ENCODE results near the gene STAC2. TPM values are rescaled to one million over a fixed set of nuclear protein-coding genes. Genes with fewer than 3 reads are reported as not detected.

STAC2 gene
- polyA plus RNA-seq, 3 donors, result not detected

DNA sequence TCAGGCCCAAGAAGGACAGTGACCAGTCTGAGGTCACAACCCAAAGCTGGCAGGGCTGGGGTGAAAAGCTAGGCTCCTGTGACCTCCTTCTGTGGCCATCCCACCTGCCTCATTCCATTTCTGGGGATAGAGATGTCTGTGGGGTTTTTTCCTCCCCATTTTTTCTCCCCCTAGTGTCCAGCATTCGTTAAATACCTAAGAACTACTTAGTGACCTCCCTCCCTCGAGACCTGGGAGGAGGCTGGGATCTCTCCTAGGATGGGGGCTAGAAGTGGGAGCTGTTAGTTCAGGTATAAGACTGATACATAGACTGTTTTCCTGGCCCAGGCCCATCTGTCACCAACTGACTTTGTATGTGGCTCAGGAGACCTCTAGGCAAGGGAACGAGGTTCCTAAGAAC lies 20.5 kb upstream of the STAC2 start:
- no peak overlapping the region for H3K4me3 Mint-ChIP-seq
- no peak overlapping the region for H3K4me3 ChIP-seq (replicated peaks in 1 of 3; ENCODE audit: low read depth in 2 of 3, low read length in 3 of 3)
- H3K4me1 Mint-ChIP-seq, result peaks cover 11% of the 10 kb centered on the region
- no peaks in the 10 kb centered on the region for H4K20me1 ChIP-seq (ENCODE audit: insufficient read depth, low read length)
- peaks cover 6 to 12% of the 10 kb centered on the region in 2 donors for H3K36me3 Mint-ChIP-seq
- H3K27me3 Mint-ChIP-seq (ENCODE audit: low read depth in 3 of 3), result peaks cover 0 to 11% (median 2%) of the 10 kb centered on the region in 3 donors
- no peak for DNase-seq
- H3K36me3 ChIP-seq (replicated peaks in 1 of 2; ENCODE audit: control insufficient read depth in 1 of 2, insufficient read depth in 2 of 2, low read length in 2 of 2), result peaks cover 0 to 1% of the 10 kb centered on the region in 2 donors
- H3K9me3 ChIP-seq (replicated peaks in 1 of 2; ENCODE audit: control insufficient read depth in 1 of 2, insufficient read depth in 1 of 2, low read length in 2 of 2), result no peaks in the 10 kb centered on the region
- no peak overlapping the region for H2AFZ ChIP-seq (ENCODE audit: insufficient read depth, low read depth, low read length, poor library complexity, severe bottlenecking)
- no peak overlapping the region for H3K27ac ChIP-seq (ENCODE audit: low read depth in 1 of 2, low read length in 2 of 2)
- H3K4me1 ChIP-seq (ENCODE audit: control insufficient read depth in 1 of 2, insufficient read depth in 2 of 2, low read length in 2 of 2), result peaks cover 0 to 7% of the 10 kb centered on the region in 2 donors
- H3K4me2 ChIP-seq (replicated peaks; ENCODE audit: extremely low read depth, low read length, poor library complexity, severe bottlenecking), result no peak overlapping the region
- 100% methylated on average over 1 of the region's 3 CpGs for WGBS (ENCODE audit: insufficient coverage)
- H3K9me3 Mint-ChIP-seq, result no peaks in the 10 kb centered on the region
- no peaks in the 10 kb centered on the region for H3K79me2 ChIP-seq (ENCODE audit: insufficient read depth, low read length)
- H3K9ac ChIP-seq (ENCODE audit: insufficient read depth, low read length, poor library complexity, severe bottlenecking), result no peak overlapping the region
- no peaks in the 10 kb centered on the region for H3K27me3 ChIP-seq (ENCODE audit: control insufficient read depth in 2 of 2, insufficient read depth in 2 of 2, low read length in 2 of 2)
- H3K27ac Mint-ChIP-seq, result no peak overlapping the region
- TF ChIP-seq, protein P1, sequence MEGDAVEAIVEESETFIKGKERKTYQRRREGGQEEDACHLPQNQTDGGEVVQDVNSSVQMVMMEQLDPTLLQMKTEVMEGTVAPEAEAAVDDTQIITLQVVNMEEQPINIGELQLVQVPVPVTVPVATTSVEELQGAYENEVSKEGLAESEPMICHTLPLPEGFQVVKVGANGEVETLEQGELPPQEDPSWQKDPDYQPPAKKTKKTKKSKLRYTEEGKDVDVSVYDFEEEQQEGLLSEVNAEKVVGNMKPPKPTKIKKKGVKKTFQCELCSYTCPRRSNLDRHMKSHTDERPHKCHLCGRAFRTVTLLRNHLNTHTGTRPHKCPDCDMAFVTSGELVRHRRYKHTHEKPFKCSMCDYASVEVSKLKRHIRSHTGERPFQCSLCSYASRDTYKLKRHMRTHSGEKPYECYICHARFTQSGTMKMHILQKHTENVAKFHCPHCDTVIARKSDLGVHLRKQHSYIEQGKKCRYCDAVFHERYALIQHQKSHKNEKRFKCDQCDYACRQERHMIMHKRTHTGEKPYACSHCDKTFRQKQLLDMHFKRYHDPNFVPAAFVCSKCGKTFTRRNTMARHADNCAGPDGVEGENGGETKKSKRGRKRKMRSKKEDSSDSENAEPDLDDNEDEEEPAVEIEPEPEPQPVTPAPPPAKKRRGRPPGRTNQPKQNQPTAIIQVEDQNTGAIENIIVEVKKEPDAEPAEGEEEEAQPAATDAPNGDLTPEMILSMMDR (IDR thresholded peaks at IDR 0.05), result no peak
- intact Hi-C loops (cut with micrococcal nuclease), result loop anchor here in 1 of 2 donors (10.0 kb wide), 1 partner anchor 81 kb away; the partner anchor contains the start of gene ARL5C

DNA sequence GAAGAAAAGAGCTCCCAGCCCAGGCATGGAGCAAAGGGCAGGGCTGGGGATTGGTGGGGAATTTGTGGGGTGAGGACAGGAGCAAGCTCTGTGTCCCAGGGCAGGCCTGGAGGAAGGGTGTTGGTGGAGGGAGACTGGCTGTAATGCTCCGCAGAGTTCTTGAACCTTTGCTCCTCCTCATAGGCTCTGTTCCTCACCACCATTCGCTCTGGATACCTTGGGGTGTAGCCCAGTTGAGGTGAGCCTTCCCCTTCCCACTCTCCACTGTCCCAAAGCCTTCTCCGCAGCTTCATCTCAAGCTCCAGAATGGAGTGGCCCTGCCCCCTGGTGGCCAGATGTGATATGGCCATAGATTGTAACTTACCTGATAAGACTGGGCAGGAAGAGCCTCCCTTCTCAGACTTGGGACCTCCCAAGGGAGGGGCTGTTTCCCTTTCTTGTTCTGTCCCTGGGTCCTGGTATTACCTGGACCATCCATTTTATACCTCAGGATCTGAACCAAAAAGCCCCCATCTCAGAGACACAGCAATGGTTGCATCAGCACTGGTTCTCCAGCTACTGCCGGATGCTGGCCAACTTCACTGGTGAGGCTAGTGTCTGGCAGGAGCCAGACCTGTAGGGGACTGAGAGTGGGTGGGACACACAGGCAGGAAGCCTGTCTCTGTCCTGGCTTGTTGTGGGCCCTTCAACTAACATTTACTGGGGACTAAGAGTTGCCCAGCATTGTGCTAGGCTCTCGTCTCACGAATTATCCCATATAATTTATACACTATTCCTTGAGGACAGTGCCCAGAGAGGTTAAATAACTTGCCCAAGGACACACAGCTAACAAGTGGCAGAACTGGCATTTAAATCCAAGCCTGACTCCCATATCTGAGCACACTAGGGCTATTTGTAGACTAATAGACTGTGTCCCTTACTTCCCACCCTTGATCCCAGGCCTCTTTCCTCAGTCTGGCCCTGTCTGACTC lies 19.1 kb upstream of the STAC2 start:
- H3K4me2 ChIP-seq (replicated peaks; ENCODE audit: extremely low read depth, low read length, poor library complexity, severe bottlenecking), result no peak overlapping the region
- no peaks in the 10 kb centered on the region for H3K79me2 ChIP-seq (ENCODE audit: insufficient read depth, low read length)
- intact Hi-C loops (cut with micrococcal nuclease), result loop anchor here in 1 of 2 donors (5.0 to 10.0 kb wide), 2 partner anchors 38 to 80 kb away; partner anchors contain the start of gene ARL5C
- WGBS (ENCODE audit: insufficient coverage), result 64% methylated on average over 4 of the region's 6 CpGs
- peaks cover 2 to 6% of the 10 kb centered on the region in 2 donors for H3K36me3 Mint-ChIP-seq
- no peak overlapping the region for H2AFZ ChIP-seq (ENCODE audit: insufficient read depth, low read depth, low read length, poor library complexity, severe bottlenecking)
- no peak overlapping the region for H3K4me3 ChIP-seq (replicated peaks in 1 of 3; ENCODE audit: low read depth in 2 of 3, low read length in 3 of 3)
- no peak overlapping the region for H3K4me3 Mint-ChIP-seq
- peak overlapping the region in 1 of 7 donors; percentile 10 for H3K27ac Mint-ChIP-seq
- peaks cover 11% of the 10 kb centered on the region for H3K4me1 Mint-ChIP-seq
- H4K20me1 ChIP-seq (ENCODE audit: insufficient read depth, low read length), result no peaks in the 10 kb centered on the region
- H3K27me3 Mint-ChIP-seq (ENCODE audit: low read depth in 3 of 3), result peaks cover 3 to 10% (median 4%) of the 10 kb centered on the region in 3 donors
- no peaks in the 10 kb centered on the region for H3K9me3 ChIP-seq (replicated peaks in 1 of 2; ENCODE audit: control insufficient read depth in 1 of 2, insufficient read depth in 1 of 2, low read length in 2 of 2)
- H3K36me3 ChIP-seq (replicated peaks in 1 of 2; ENCODE audit: control insufficient read depth in 1 of 2, insufficient read depth in 2 of 2, low read length in 2 of 2), result no peaks in the 10 kb centered on the region
- no peak overlapping the region for H3K9ac ChIP-seq (ENCODE audit: insufficient read depth, low read length, poor library complexity, severe bottlenecking)
- peak; percentile 65 to 78 (median 73) for DNase-seq
- no peaks in the 10 kb centered on the region for H3K9me3 Mint-ChIP-seq
- no peak overlapping the region for H3K27ac ChIP-seq (ENCODE audit: low read depth in 1 of 2, low read length in 2 of 2)
- peaks cover 0 to under 1% of the 10 kb centered on the region in 2 donors for H3K27me3 ChIP-seq (ENCODE audit: control insufficient read depth in 2 of 2, insufficient read depth in 2 of 2, low read length in 2 of 2)
- TF ChIP-seq, protein P1 (IDR thresholded peaks at IDR 0.05), result peak; percentile 98
- peaks cover 0 to 7% of the 10 kb centered on the region in 2 donors for H3K4me1 ChIP-seq (ENCODE audit: control insufficient read depth in 1 of 2, insufficient read depth in 2 of 2, low read length in 2 of 2)

All from CD14-positive monocyte (primary cell).